Measurements from ENCODE around the gene RNF213. TPM values are rescaled to one million over a fixed set of nuclear protein-coding genes. Genes with fewer than 3 reads are reported as not detected.

The RNF213 gene
- total RNA-seq, 1 experiment from 2014 or later: 44.5 TPM

- no peak for TF ChIP-seq CTCF (IDR thresholded peaks at IDR 0.05 in 2 of 3, conservative IDR thresholded peaks at IDR 0.05 in 1 of 3; ENCODE audit: borderline replicate concordance in 1 of 3, insufficient read depth in 1 of 3, low read depth in 2 of 3, low read length in 2 of 3)
- TF ChIP-seq SP1 (IDR thresholded peaks at IDR 0.05; ENCODE audit: low read depth): no peak
- no peak for TF ChIP-seq ATF3 (IDR thresholded peaks at IDR 0.05)
- TF ChIP-seq TCF7L2 (IDR thresholded peaks at IDR 0.05; ENCODE audit: borderline replicate concordance, extremely low read depth, insufficient read depth, insufficient read length): no peak
- TF ChIP-seq CEBPB (IDR thresholded peaks at IDR 0.05; ENCODE audit: low read depth): no peak
Observed at GRCh38 chr17:80352991-80353665, 92.5 kb downstream of the RNF213 start (continued).

GRCh38 chr17:80353718-80354275, 93.1 kb downstream of the RNF213 start:
- H4K20me1 ChIP-seq (ENCODE audit: insufficient read depth): no peaks in the 10 kb centered on the region
- TF ChIP-seq ZBTB33 (IDR thresholded peaks at IDR 0.05; ENCODE audit: extremely low read depth, insufficient replicate concordance, low read length) (no peak), MAX (IDR thresholded peaks at IDR 0.05) (no peak), EZH2 (IDR thresholded peaks at IDR 0.05) (no peak), ELF1 (IDR thresholded peaks at IDR 0.05; ENCODE audit: borderline replicate concordance, low read depth) (no peak), CBX3 (IDR thresholded peaks at IDR 0.05; ENCODE audit: low read depth) (no peak), POLR2A (IDR thresholded peaks at IDR 0.05; ENCODE audit: borderline replicate concordance, extremely low read depth, insufficient read depth, insufficient read length) (no peak), EZH2phosphoT487 (IDR thresholded peaks at IDR 0.05; ENCODE audit: borderline replicate concordance) (no peak), SIN3A (IDR thresholded peaks at IDR 0.05; ENCODE audit: low read depth) (no peak), CEBPB (IDR thresholded peaks at IDR 0.05; ENCODE audit: low read depth) (no peak), REST (IDR thresholded peaks at IDR 0.05; ENCODE audit: low read depth) (no peak)

More at GRCh38 chr17:80353718-80354275, 93.1 kb downstream of the RNF213 start:
- DNase-seq (ENCODE audit: low read depth, low spot score): no peak
- Histone ChIP-seq H3K27ac (ENCODE audit: low read depth, low read length) (no peak overlapping the region), H3K36me3 (ENCODE audit: control insufficient read depth in 1 of 2, insufficient read depth in 2 of 2, low read length in 2 of 2) (peaks cover 4 to 15% of the 10 kb centered on the region in 2 experiments; a peak in 3 of 4 replicates), H3K27me3 (ENCODE audit: insufficient read depth, low read length) (no peaks in the 10 kb centered on the region), H3K4me3 (replicated peaks in 1 of 2; ENCODE audit: low read depth in 1 of 2, low read length in 2 of 2) (no peak overlapping the region), H3K9me3 (ENCODE audit: control insufficient read depth in 1 of 2, insufficient read depth in 1 of 2, low read depth in 1 of 2, low read length in 2 of 2) (no peaks in the 10 kb centered on the region), H3K9ac (ENCODE audit: low read length) (no peak overlapping the region), H3K4me1 (ENCODE audit: control insufficient read depth in 1 of 2, insufficient read depth in 2 of 2, low read length in 2 of 2) (no peaks in the 10 kb centered on the region), H3K4me2 (ENCODE audit: low read length) (no peak overlapping the region), H3K79me2 (ENCODE audit: insufficient read depth, low read length) (no peaks in the 10 kb centered on the region), H3K9me2 (ENCODE audit: insufficient read depth) (no peaks in the 10 kb centered on the region), H2AFZ (ENCODE audit: low read depth, low read length, poor library complexity, severe bottlenecking) (no peak overlapping the region)
- no peak for ATAC-seq
- no TSS peak for BruUV-seq (replicated peaks)
- CTCF ChIA-PET: no interaction called here
- POLR2A ChIA-PET: no interaction called here
- intact Hi-C loops (cut with micrococcal nuclease): no loop called here
- RAD21 ChIA-PET (ENCODE audit: low non-redundant PET in 1 of 2, low total read pairs in 2 of 2, uncharacterized antibody in 2 of 2, unreplicated experiment in 2 of 2): no interaction called here
